K562 (cell line): ENCODE data around the gene CUL4B. TPM values are rescaled to one million over a fixed set of nuclear protein-coding genes. Genes with fewer than 3 reads are reported as not detected.

Source experiments
- ATAC-seq: fragments of 200-7000 bp; cut with Tn5 transposase; 3 replicates; pipeline ENCODE4 v1.9.1; 2020; ENCODE audit warnings: moderate library complexity
- BruUV-seq: library from RNA; stranded (reverse); fragments of 400-500 nt; replicated peaks from 2 replicates; lab custom pipeline; 2021; lab: Mats Ljungman, UMichigan
- CTCF ChIA-PET: fragments of 300-600 bp; formaldehyde crosslinking; extraction: SDS; loops from one replicate; lab custom pipeline; 2021; ENCODE audit warnings: low intra/inter-chr PET ratio; lab: Yijun Ruan, JAX
- POLR2A ChIA-PET: fragments of 300-600, 350-650 bp; sonication (Branson Sonifier 250); formaldehyde crosslinking; extraction: SDS; loops from one replicate; lab custom pipeline; 2021; ENCODE audit warnings: antibody characterized with exemption, inconsistent platforms; lab: Yijun Ruan, JAX
- DNase-seq, 4 experiments: peaks; one replicate each; pipeline versions ENCODE4 v3.0.0 to v3.0.0-alpha.2; 2011 to 2018; ENCODE audit warnings: low spot score in 3 of 4, mixed read lengths in 3 of 4; ENCODE audit errors: extremely low read depth in 1 of 4
- FAIRE-seq: peaks from 2 replicates; lab custom pipeline; 2011; peaks lifted over from hg19 to GRCh38; lab: Jason Lieb, UNC
- H2AFZ ChIP-seq: 2 replicates; pipeline ENCODE4 v1.6.0; 2011; ENCODE audit warnings: low read depth, low read length, control low read depth, inconsistent platforms
- H3K27ac ChIP-seq: fragments of 200-600 bp; 3 replicates; pipeline ENCODE4 v1.8.0; 2011; ENCODE audit warnings: low read depth, mild to moderate bottlenecking, control low read depth, inconsistent platforms, low read length, moderate library complexity, mixed read lengths; ENCODE audit errors: extremely low read depth
- H3K27me3 ChIP-seq, 2 experiments: fragments of 300-600 bp in 1 of 2; 2 replicates in 1 of 2; 3 replicates in 1 of 2; pipeline versions ENCODE4 v1.6.0 to v1.8.0; 2011; ENCODE audit warnings: inconsistent platforms in 2 of 2, low read length in 2 of 2, mild to moderate bottlenecking in 1 of 2, mixed read lengths in 1 of 2, moderate library complexity in 1 of 2; ENCODE audit not compliant: control insufficient read depth in 2 of 2, insufficient read depth in 2 of 2
- H3K36me3 ChIP-seq: fragments of 300-600 bp; 3 replicates; pipeline ENCODE4 v1.8.0; 2011; ENCODE audit warnings: mild to moderate bottlenecking, low read length, inconsistent platforms; ENCODE audit not compliant: control insufficient read depth, insufficient read depth
- H3K4me1 ChIP-seq, 2 experiments: fragments of 200-600 bp in 1 of 2; replicated peaks in 1 of 2; 2 replicates in 1 of 2; 3 replicates in 1 of 2; pipeline versions ENCODE4 v1.5.1 to v1.8.0; 2011; ENCODE audit warnings: inconsistent platforms in 2 of 2, low read length in 2 of 2, mild to moderate bottlenecking in 1 of 2, mixed read lengths in 1 of 2, moderate library complexity in 1 of 2; ENCODE audit not compliant: control insufficient read depth in 2 of 2, insufficient read depth in 2 of 2
- H3K4me2 ChIP-seq: 2 replicates; pipeline ENCODE4 v1.6.1; 2011; ENCODE audit warnings: low read length, control low read depth, inconsistent platforms, mixed read lengths; ENCODE audit not compliant: insufficient read depth
- H3K4me3 ChIP-seq: fragments of 200-600 bp; sonication (generic), shearing (Covaris generic); 2 replicates; pipeline ENCODE4 v1.5.1; 2016; ENCODE audit warnings: control low read depth, inconsistent platforms
- H3K79me2 ChIP-seq: fragments of 200-600 bp; 3 replicates; pipeline ENCODE4 v1.8.0; 2011; ENCODE audit warnings: low read length, inconsistent platforms; ENCODE audit not compliant: control insufficient read depth, insufficient read depth
- H3K9ac ChIP-seq, 2 experiments: 2 replicates each; pipeline versions ENCODE4 v1.6.0 to v1.6.1; 2011; ENCODE audit warnings: low read depth in 2 of 2, low read length in 2 of 2, control low read depth in 1 of 2, inconsistent platforms in 1 of 2, mild to moderate bottlenecking in 1 of 2, mixed read lengths in 1 of 2; ENCODE audit not compliant: insufficient read depth in 1 of 2
- H3K9me1 ChIP-seq: one replicate; pipeline ENCODE4 v1.6.0; 2011; ENCODE audit warnings: inconsistent platforms, mild to moderate bottlenecking, low read length, moderate library complexity; ENCODE audit not compliant: control insufficient read depth, insufficient read depth
- H3K9me3 ChIP-seq: replicated peaks from 2 replicates; pipeline ENCODE4 v1.5.1; 2011; ENCODE audit warnings: low read depth, low read length, inconsistent platforms; ENCODE audit not compliant: control insufficient read depth, insufficient read depth
- H4K20me1 ChIP-seq: replicated peaks from 2 replicates; pipeline ENCODE4 v1.6.1; 2011; ENCODE audit warnings: low read length, inconsistent platforms, mixed read lengths; ENCODE audit not compliant: control insufficient read depth, insufficient read depth
- ELF4 ChIP-seq: fragments of 450-650 bp; formaldehyde crosslinking; IDR thresholded peaks from 2 replicates; pipeline ENCODE4 v1.4.0; 2022; ENCODE audit warnings: missing genetic modification characterization
- GATA2 ChIP-seq: sonication (generic); formaldehyde crosslinking; IDR thresholded peaks from 2 replicates; pipeline ENCODE4 v1.4.0; 2020; ENCODE audit warnings: mild to moderate bottlenecking, missing genetic modification reagents
- GMEB1 ChIP-seq: fragments of 250-450 bp; sonication (Bioruptor Pico); IDR thresholded peaks from 2 replicates; pipeline ENCODE4 v1.4.0; 2020; ENCODE audit warnings: mild to moderate bottlenecking
- HNRNPLL ChIP-seq: fragments of 200-400 bp; formaldehyde crosslinking; IDR thresholded peaks from 2 replicates; pipeline ENCODE4 v1.6.1; 2017; ENCODE audit warnings: low read length, low read depth, mild to moderate bottlenecking; ENCODE audit not compliant: poor library complexity, severe bottlenecking
- PHF21A ChIP-seq: fragments of 450-650 bp; IDR thresholded peaks from 2 replicates; pipeline ENCODE4 v1.6.1; 2017; ENCODE audit warnings: low read depth, borderline replicate concordance
- POLR2A ChIP-seq: fragments of 450-650 bp; conservative IDR thresholded peaks from 2 replicates; pipeline ENCODE4 v1.6.1; 2016
- RBM22 ChIP-seq: fragments of 200-400 bp; formaldehyde crosslinking; IDR thresholded peaks from 2 replicates; pipeline ENCODE4 v1.6.1; 2018; ENCODE audit warnings: low read length, low read depth; ENCODE audit not compliant: poor library complexity, severe bottlenecking
- RREB1 ChIP-seq: fragments of 250-450 bp; sonication (Bioruptor Pico); IDR thresholded peaks from 2 replicates; pipeline ENCODE4 v1.4.0; 2020
- SMC3 ChIP-seq: conservative IDR thresholded peaks from 2 replicates; pipeline ENCODE4 v1.6.1; 2011; ENCODE audit warnings: low read depth, low read length, improper control_type of control experiment; ENCODE audit not compliant: insufficient read depth
- TBL1XR1 ChIP-seq, 2 experiments: IDR thresholded peaks; 2 replicates each; pipeline ENCODE4 v1.6.1; 2012; ENCODE audit warnings: improper control_type of control experiment in 2 of 2, low read length in 2 of 2, mild to moderate bottlenecking in 1 of 2
- ZC3H4 ChIP-seq: sonication (generic); formaldehyde crosslinking; IDR thresholded peaks from 2 replicates; pipeline ENCODE4 v1.9.0; 2021; ENCODE audit warnings: missing genetic modification reagents, borderline replicate concordance
- ZNF778 ChIP-seq: fragments of 450-650 bp; formaldehyde crosslinking; IDR thresholded peaks from 2 replicates; pipeline ENCODE4 v1.4.0; 2020; ENCODE audit warnings: mild to moderate bottlenecking, moderate library complexity
- WGBS: fragments of 100-300 bp; shearing (Covaris generic); methylation state at CpG from one replicate; pipeline ENCODE4 v1.1.6; 2016; ENCODE audit warnings: low coverage, mixed read lengths; ENCODE audit not compliant: insufficient coverage; ENCODE audit errors: missing lambda C conversion rate; 5-methylcytosine and 5-hydroxymethylcytosine counted together
- in situ Hi-C: fragments of 300-500 bp; cut with MboI; formaldehyde crosslinking; loops from 4 replicates; pipeline ENCODE4 v1.15.0; 2018; ENCODE audit warnings: inconsistent platforms, mixed read lengths
- intact Hi-C: fragments of 100-400 bp; cut with micrococcal nuclease; formaldehyde crosslinking; loops from 2 replicates; pipeline ENCODE4 v1.14.2; 2022
- polyA plus RNA-seq, 8 experiments: library from polyadenylated mRNA; depleted of rRNA in 4 of 8; stranded (reverse) in 5 of 8; unstranded in 3 of 8; fragments of >200 nt; fragmentation: Nextera tagmentation in 2 of 8; fragmentation: Illumina TruSeq in 1 of 8; extraction: Ambion mirVana in 2 of 8; extraction: Trizol in 1 of 8; gene quantifications; 2 replicates each; pipeline versions ENCODE4 v1.2.1 to v1.2.3, GENCODE V29; 2011 to 2014; ENCODE audit warnings: inconsistent platforms in 1 of 8, missing spikeins in 1 of 8
- total RNA-seq, 7 experiments: library from RNA; depleted of rRNA in 6 of 7; stranded (reverse); fragments of >200 nt in 6 of 7; fragmentation: Illumina TruSeq in 2 of 7; extraction: Trizol in 2 of 7; gene quantifications; 2 replicates each; pipeline versions ENCODE4 v1.2.1 to v1.2.3, GENCODE V29; 2011 to 2021; ENCODE audit warnings: low replicate concordance in 1 of 7
- TF ChIP-seq, protein P1 (sequence below): sonication (generic); formaldehyde crosslinking; IDR thresholded peaks from 2 replicates; pipeline ENCODE4 v1.8.1; 2022; ENCODE audit warnings: missing genetic modification reagents

The CUL4B gene
- total and polyA plus RNA-seq, 9 of the 15 experiments (the other 6 are each of a cell fraction or from before 2014, with no cell fraction given) = 15.0 to 41.7 (median 37.5) TPM

DNA sequence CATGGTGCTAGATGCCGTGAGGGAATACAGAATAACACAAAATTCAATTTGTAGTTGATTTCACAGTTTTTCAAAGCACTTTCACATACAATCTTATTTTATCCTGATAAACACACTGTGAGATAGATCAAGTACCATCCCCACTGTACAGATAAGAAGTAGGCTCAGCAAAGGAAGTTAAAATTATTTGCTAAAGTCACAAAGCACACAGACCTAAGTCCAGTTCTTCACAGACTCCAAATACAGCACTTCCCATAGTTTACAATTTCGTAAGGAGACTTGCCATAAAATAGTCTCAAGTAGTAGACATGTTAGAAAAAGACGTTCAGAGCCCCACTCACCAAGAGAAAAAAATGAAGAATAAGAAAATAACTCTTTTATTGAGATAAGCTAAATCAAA is 7.8 kb upstream of the CUL4B start:
- Histone ChIP-seq H3K4me3 (no peak overlapping the region), H3K9me1 (no peaks in the 10 kb centered on the region), H3K79me2 (no peaks in the 10 kb centered on the region), H3K27ac (no peak overlapping the region), H3K4me2 (no peak overlapping the region), H3K36me3 (no peaks in the 10 kb centered on the region), H3K9ac (no peak overlapping the region), H3K27me3 (no peaks in the 10 kb centered on the region), H4K20me1 (no peaks in the 10 kb centered on the region), H2AFZ (0 out of 2 replicates have a peak overlapping the region, but pooled peaks have one; percentile 9), H3K9me3 (no peaks in the 10 kb centered on the region), H3K4me1 (peaks cover 7 to 23% of the 10 kb centered on the region in 2 experiments)
- in situ Hi-C loops (no loop called here), intact Hi-C loops (no loop called here)
- DNase-seq (no peak), FAIRE-seq (no peak), ATAC-seq (no peak)
- WGBS = 21% methylated on average over 3 of the region's 3 CpGs
- BruUV-seq = no TSS peak
- TF ChIP-seq RBM22 = no peak
- no peak for TF ChIP-seq GMEB1 (CRISPR knock-in tag)
- no peak for TF ChIP-seq GATA2 (CRISPR knock-in tag)
- TF ChIP-seq, protein P1, sequence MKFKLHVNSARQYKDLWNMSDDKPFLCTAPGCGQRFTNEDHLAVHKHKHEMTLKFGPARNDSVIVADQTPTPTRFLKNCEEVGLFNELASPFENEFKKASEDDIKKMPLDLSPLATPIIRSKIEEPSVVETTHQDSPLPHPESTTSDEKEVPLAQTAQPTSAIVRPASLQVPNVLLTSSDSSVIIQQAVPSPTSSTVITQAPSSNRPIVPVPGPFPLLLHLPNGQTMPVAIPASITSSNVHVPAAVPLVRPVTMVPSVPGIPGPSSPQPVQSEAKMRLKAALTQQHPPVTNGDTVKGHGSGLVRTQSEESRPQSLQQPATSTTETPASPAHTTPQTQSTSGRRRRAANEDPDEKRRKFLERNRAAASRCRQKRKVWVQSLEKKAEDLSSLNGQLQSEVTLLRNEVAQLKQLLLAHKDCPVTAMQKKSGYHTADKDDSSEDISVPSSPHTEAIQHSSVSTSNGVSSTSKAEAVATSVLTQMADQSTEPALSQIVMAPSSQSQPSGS = no peak
- TF ChIP-seq ELF4 (CRISPR knock-in tag) = no peak
- no peak for TF ChIP-seq HNRNPLL
- TF ChIP-seq POLR2A = no peak
- TF ChIP-seq RREB1 (CRISPR knock-in tag) = no peak
- TF ChIP-seq ZNF778 (CRISPR knock-in tag) = no peak
- TF ChIP-seq TBL1XR1 (IDR thresholded peaks at IDR 0.05; ENCODE audit: low read length in 2 of 2) = no peak
- no peak for TF ChIP-seq SMC3
- TF ChIP-seq PHF21A = no peak
- no peak for TF ChIP-seq ZC3H4 (CRISPR knock-in tag)
- POLR2A ChIA-PET = no interaction called here
- CTCF ChIA-PET = no interaction called here
